SH-SY5Y (cell line): ENCODE measurements around the gene FNIP2.

Experiments used
- GATA2 ChIP-seq: IDR thresholded peaks from 2 replicates; pipeline ENCODE4 v1.6.1; 2011; ENCODE audit warnings: mild to moderate bottlenecking, low read depth, low read length
- GATA3 ChIP-seq: IDR thresholded peaks from 2 replicates; pipeline ENCODE4 v1.6.1; 2011; ENCODE audit warnings: low read depth, mild to moderate bottlenecking, low read length, moderate library complexity

DNA sequence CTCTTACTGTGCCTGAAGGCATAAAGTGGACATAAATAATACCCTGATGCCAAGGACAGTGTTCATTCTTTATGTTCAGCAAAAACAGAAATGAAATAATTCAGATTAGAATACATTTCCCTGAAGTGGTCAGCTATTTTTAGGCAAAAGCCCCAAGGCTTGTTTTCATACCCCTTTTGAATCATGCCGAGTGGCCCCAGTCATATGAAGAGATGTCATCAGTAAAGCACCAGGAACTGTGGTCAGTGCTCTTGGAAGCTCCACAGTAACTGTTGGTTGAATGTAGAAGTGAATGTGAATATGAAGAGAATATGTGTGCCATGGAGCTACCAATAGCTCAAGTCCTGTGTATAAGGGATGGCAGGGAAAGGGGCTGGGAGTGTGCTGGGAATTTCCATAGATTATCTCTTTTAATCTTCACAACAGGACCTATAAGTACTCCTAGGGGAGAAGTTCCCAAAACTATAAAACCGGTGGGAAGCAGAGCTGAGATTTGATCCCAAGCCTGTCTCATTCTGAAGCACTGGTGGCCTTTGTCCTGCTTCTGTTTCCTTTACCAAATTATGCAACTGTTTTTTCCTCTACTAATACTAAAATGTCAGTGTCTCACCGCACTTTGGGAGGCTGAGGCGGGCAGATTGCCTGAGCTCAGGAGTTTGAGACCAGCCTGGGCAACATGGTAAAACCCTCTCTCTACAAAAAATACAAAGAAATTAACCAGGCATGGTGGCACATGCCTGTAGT, 52.6 kb downstream of the FNIP2 start:
- TF ChIP-seq GATA2 (no peak), GATA3 (no peak)
